Diencephalon (tissue), 1 donor: ENCODE results near the gene CIBAR2. TPM values are rescaled to one million over a fixed set of nuclear protein-coding genes. Genes with fewer than 3 reads are reported as not detected.

Experiments
- total RNA-seq: library from RNA; depleted of rRNA; stranded (reverse); fragments of >200 nt; gene quantifications from one replicate; pipeline ENCODE4 v1.2.3, GENCODE V29; 2014

The CIBAR2 gene
- total RNA-seq: 4.8 TPM

GRCh38 chr16:85112364-85112763, at the start of gene CIBAR2:
CIBAR2 (minus strand) TSS chr16:85112472; CDS start chr16:85112352, 120 bp downstream.

Other genes with a start within 250 kb of the CIBAR2 start
- 31.1 TPM for gene ZDHHC7, start 100.9 kb downstream of the CIBAR2 start, total RNA-seq
- 49.4 TPM for gene KIAA0513, start 84.7 kb downstream of the CIBAR2 start, total RNA-seq